WI38 (cell line): ENCODE results near the gene APC.
A peak's percentile ranks its signal among the peaks of the same experiment; 100 is the strongest.

ENCODE experiments used
- H3K4me3 ChIP-seq: 2 replicates; pipeline ENCODE4 v1.5.1; 2011; ENCODE audit warnings: low read depth, mild to moderate bottlenecking, control low read depth, low read length
- CTCF ChIP-seq: IDR thresholded peaks from 2 replicates; pipeline ENCODE4 v1.5.1; 2012; ENCODE audit warnings: low read depth, mild to moderate bottlenecking, control low read depth, low read length

The APC gene

GRCh38 chr5:112861638-112861985, 123.9 kb downstream of the APC start:
- TF ChIP-seq CTCF: no peak
- peak overlapping the region; percentile 86 for H3K4me3 ChIP-seq

GRCh38 chr5:112862085-112862484, 124.4 kb downstream of the APC start:
- H3K4me3 ChIP-seq: peak overlapping the region; percentile 86
- TF ChIP-seq CTCF: no peak

GRCh38 chr5:112863549-112863948, 125.9 kb downstream of the APC start:
- TF ChIP-seq CTCF: no peak
- no peak overlapping the region for H3K4me3 ChIP-seq

- no peak overlapping the region for H3K4me3 ChIP-seq
Measured at GRCh38 chr5:112865128-112865527, 127.4 kb downstream of the APC start.

GRCh38 chr5:112866739-112867138, 129.1 kb downstream of the APC start:
- no peak for TF ChIP-seq CTCF
- no peak overlapping the region for H3K4me3 ChIP-seq

More at GRCh38 chr5:112865128-112865527, 127.4 kb downstream of the APC start:
- TF ChIP-seq CTCF: no peak

GRCh38 chr5:112867411-112867810, 129.7 kb downstream of the APC start:
- no peak overlapping the region for H3K4me3 ChIP-seq
- TF ChIP-seq CTCF: no peak

- TF ChIP-seq CTCF: no peak
- no peak overlapping the region for H3K4me3 ChIP-seq
Measured at GRCh38 chr5:112869948-112870347, 132.3 kb downstream of the APC start.
